CD4-positive, alpha-beta T cell treated with Interleukin-21 for 1 hour (primary cell): ENCODE data around the gene CFHR4.
"Not testable (repeated sequence)": the region's sequence is repeated elsewhere in the genome, so short reads cannot be mapped to it uniquely, and the experiment has no call there.

ENCODE experiments used
- DNase-seq: peaks from one replicate; pipeline ENCODE4 v3.0.0-alpha.2; 2020

The CFHR4 gene

DNA sequence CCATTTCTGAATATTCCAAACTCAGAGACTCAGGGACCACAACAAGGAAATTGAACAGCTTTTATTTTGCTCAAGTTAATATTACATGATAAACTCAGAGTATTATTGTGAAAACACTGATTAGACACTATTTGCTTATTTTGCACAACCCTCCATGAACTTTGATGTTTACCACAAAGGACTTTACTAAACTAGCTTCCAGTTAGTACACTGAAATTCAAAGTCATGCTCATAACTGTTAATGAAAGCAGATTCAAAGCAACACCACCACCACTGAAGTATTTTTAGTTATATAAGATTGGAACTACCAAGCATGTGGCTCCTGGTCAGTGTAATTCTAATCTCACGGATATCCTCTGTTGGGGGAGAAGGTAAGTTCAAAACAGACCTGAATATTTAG lies 55.7 kb downstream of the CFHR4 start, which contains the start of gene CFHR2:
TSS of gene CFHR2 (plus strand) at position 171 of the 400 bp plus-strand sequence. CDS start at position 314, 143 bp downstream.
- not testable (repeated sequence) for DNase-seq

DNA sequence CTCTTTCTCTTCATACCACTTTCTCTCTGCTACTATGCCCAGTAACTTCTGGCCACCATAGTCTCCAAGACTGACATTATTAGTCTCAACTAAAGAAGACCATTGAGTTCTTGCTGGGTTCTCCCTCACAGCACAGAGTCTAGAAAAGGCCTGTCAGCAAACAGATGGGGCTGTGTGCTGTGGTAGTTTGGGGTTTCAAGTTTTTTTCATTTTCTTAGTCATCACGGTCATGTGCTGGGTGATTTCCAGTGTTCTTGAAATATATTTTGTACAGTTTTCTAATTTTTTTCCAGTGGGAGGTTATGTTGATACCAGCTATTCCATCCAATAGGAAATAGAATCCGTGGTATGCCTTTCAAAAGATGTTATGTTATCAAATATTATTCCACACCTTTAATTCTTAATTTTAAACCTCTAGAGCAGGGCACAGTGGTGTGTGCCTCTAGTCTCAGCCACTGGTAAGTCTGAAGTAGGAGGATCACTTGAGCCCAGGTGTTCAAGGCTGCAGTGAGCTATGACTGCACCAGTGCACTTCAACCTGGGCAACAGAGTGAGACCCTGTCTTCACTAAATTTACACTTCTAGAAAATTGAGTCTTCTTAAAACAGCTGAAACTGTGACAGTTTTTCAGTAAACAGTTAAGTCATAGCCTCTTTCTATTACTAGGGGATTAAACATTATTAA lies 64.0 kb downstream of the CFHR4 start:
- DNase-seq, result no peak

DNA sequence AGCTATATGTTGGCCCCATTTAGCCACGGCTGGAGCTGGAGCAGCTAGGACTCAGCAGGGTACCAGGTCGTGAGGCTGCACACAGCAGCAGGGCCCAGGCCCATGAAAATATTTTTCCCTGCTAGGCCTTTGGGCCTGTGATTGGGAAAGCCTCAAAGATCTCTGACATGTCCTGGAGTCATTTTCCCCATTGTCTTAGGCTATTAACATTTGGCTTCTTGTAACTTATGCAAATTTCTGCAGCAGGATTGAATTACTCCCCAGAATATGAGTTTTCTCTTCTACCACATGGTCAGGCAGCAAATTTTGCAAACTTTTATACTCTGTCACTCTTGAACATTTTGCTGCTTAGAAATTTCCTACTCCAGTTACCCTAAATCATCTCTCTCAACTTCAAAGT lies 66.9 kb downstream of the CFHR4 start:
- no peak for DNase-seq

GRCh38 chr1:196955926-196956325 lies 68.1 kb downstream of the CFHR4 start:
- no peak for DNase-seq

GRCh38 chr1:196960854-196961253 lies 73.0 kb downstream of the CFHR4 start:
- no peak for DNase-seq
